HUES6 (cell line): Measurements from ENCODE around the gene MAPKAP1.

ENCODE experiments used
- H3K27ac ChIP-seq: 2 replicates; pipeline ENCODE4 v1.7.0; 2013; ENCODE audit warnings: low read depth, mild to moderate bottlenecking, low read length, inconsistent platforms
- H3K27me3 ChIP-seq: 2 replicates; pipeline ENCODE4 v1.6.1; 2013; ENCODE audit warnings: low read length; ENCODE audit not compliant: control insufficient read depth, insufficient read depth
- H3K36me3 ChIP-seq: 2 replicates; pipeline ENCODE4 v1.6.1; 2013; ENCODE audit warnings: low read length; ENCODE audit not compliant: control insufficient read depth, insufficient read depth
- H3K4me1 ChIP-seq: 2 replicates; pipeline ENCODE4 v1.6.1; 2013; ENCODE audit warnings: low read length; ENCODE audit not compliant: control insufficient read depth, insufficient read depth
- H3K4me3 ChIP-seq: 2 replicates; pipeline ENCODE4 v1.5.1; 2013; ENCODE audit warnings: low read depth, low read length
- H3K9ac ChIP-seq: one replicate; pipeline ENCODE4 v1.6.1; 2013; ENCODE audit warnings: mild to moderate bottlenecking, low read length
- H3K9me3 ChIP-seq: 2 replicates; pipeline ENCODE4 v1.6.1; 2013; ENCODE audit warnings: low read depth, low read length; ENCODE audit not compliant: control insufficient read depth, insufficient read depth

MAPKAP1 gene

GRCh38 chr9:125510980-125511379 is 196.0 kb downstream of the MAPKAP1 start:
- Histone ChIP-seq H3K4me1 (peaks cover 45% of the 10 kb centered on the region), H3K9ac (no peak overlapping the region), H3K36me3 (no peaks in the 10 kb centered on the region), H3K9me3 (no peaks in the 10 kb centered on the region), H3K27me3 (no peaks in the 10 kb centered on the region), H3K27ac (no peak overlapping the region), H3K4me3 (no peak overlapping the region)

- no peaks in the 10 kb centered on the region for H3K27me3 ChIP-seq
- no peaks in the 10 kb centered on the region for H3K9me3 ChIP-seq
- H3K4me1 ChIP-seq = peaks cover 33% of the 10 kb centered on the region
- no peak overlapping the region for H3K27ac ChIP-seq
- no peak overlapping the region for H3K4me3 ChIP-seq
- H3K9ac ChIP-seq = no peak overlapping the region
- H3K36me3 ChIP-seq = peaks cover 3% of the 10 kb centered on the region; the same call in 1 of the 2 replicates
Observed at GRCh38 chr9:125509476-125509875, 197.5 kb downstream of the MAPKAP1 start.

- Histone ChIP-seq H3K4me3 (no peak overlapping the region), H3K27me3 (no peaks in the 10 kb centered on the region), H3K9ac (no peak overlapping the region), H3K36me3 (peaks cover 3% of the 10 kb centered on the region; the same call in 1 of the 2 replicates), H3K27ac (no peak overlapping the region), H3K9me3 (no peaks in the 10 kb centered on the region), H3K4me1 (peaks cover 21% of the 10 kb centered on the region)
Observed at GRCh38 chr9:125508249-125508648, 198.8 kb downstream of the MAPKAP1 start.

- Histone ChIP-seq H3K36me3 (peaks cover 3% of the 10 kb centered on the region; the same call in 1 of the 2 replicates), H3K4me3 (no peak overlapping the region), H3K27me3 (no peaks in the 10 kb centered on the region)
Observed at GRCh38 chr9:125507226-125507625, 199.8 kb downstream of the MAPKAP1 start.

GRCh38 chr9:125505988-125506438 is 201.0 kb downstream of the MAPKAP1 start:
- Histone ChIP-seq H3K36me3 (peaks cover 3% of the 10 kb centered on the region; the same call in 1 of the 2 replicates), H3K27ac (no peak overlapping the region), H3K4me1 (peaks cover 13% of the 10 kb centered on the region)

More at GRCh38 chr9:125507226-125507625, 199.8 kb downstream of the MAPKAP1 start:
- Histone ChIP-seq H3K27ac (no peak overlapping the region), H3K4me1 (peaks cover 18% of the 10 kb centered on the region), H3K9me3 (no peaks in the 10 kb centered on the region), H3K9ac (no peak overlapping the region)

GRCh38 chr9:125504616-125505015 is 202.4 kb downstream of the MAPKAP1 start:
- H3K36me3 ChIP-seq = peaks cover 3% of the 10 kb centered on the region; the same call in 1 of the 2 replicates
- H3K27me3 ChIP-seq = no peaks in the 10 kb centered on the region
- H3K9me3 ChIP-seq = no peaks in the 10 kb centered on the region
- no peak overlapping the region for H3K9ac ChIP-seq
- H3K4me3 ChIP-seq = no peak overlapping the region
- no peak overlapping the region for H3K27ac ChIP-seq
- H3K4me1 ChIP-seq = peaks cover 13% of the 10 kb centered on the region

More at GRCh38 chr9:125505988-125506438, 201.0 kb downstream of the MAPKAP1 start:
- Histone ChIP-seq H3K27me3 (no peaks in the 10 kb centered on the region), H3K9me3 (no peaks in the 10 kb centered on the region), H3K9ac (no peak overlapping the region), H3K4me3 (no peak overlapping the region)

GRCh38 chr9:125497906-125498305 is 209.1 kb downstream of the MAPKAP1 start:
- Histone ChIP-seq H3K27ac (no peak overlapping the region), H3K9ac (no peak overlapping the region), H3K4me1 (peaks cover 48% of the 10 kb centered on the region), H3K9me3 (no peaks in the 10 kb centered on the region), H3K36me3 (no peaks in the 10 kb centered on the region), H3K27me3 (no peaks in the 10 kb centered on the region), H3K4me3 (no peak overlapping the region)

GRCh38 chr9:125497478-125497877 is 209.5 kb downstream of the MAPKAP1 start:
- Histone ChIP-seq H3K27ac (no peak overlapping the region), H3K9me3 (no peaks in the 10 kb centered on the region), H3K27me3 (no peaks in the 10 kb centered on the region), H3K36me3 (no peaks in the 10 kb centered on the region), H3K9ac (no peak overlapping the region), H3K4me1 (peaks cover 48% of the 10 kb centered on the region), H3K4me3 (no peak overlapping the region)

GRCh38 chr9:125496313-125496834 is 210.6 kb downstream of the MAPKAP1 start:
- Histone ChIP-seq H3K27ac (peak overlapping the region; percentile 3; the same call in 1 of the 2 replicates), H3K4me1 (peaks cover 48% of the 10 kb centered on the region), H3K36me3 (no peaks in the 10 kb centered on the region), H3K4me3 (no peak overlapping the region), H3K27me3 (no peaks in the 10 kb centered on the region), H3K9ac (no peak overlapping the region), H3K9me3 (no peaks in the 10 kb centered on the region)

- H3K36me3 ChIP-seq = no peaks in the 10 kb centered on the region
- H3K4me3 ChIP-seq = no peak overlapping the region
- peak overlapping the region; percentile 14 for H3K9ac ChIP-seq
- no peaks in the 10 kb centered on the region for H3K27me3 ChIP-seq
- peaks cover 48% of the 10 kb centered on the region for H3K4me1 ChIP-seq
- peak overlapping the region; percentile 37; the same call in 1 of the 2 replicates for H3K27ac ChIP-seq
- no peaks in the 10 kb centered on the region for H3K9me3 ChIP-seq
Observed at GRCh38 chr9:125495172-125496119, 211.6 kb downstream of the MAPKAP1 start.

- H3K4me1 ChIP-seq = peaks cover 48% of the 10 kb centered on the region
- no peaks in the 10 kb centered on the region for H3K27me3 ChIP-seq
- H3K9ac ChIP-seq = no peak overlapping the region
- no peaks in the 10 kb centered on the region for H3K36me3 ChIP-seq
- no peak overlapping the region for H3K4me3 ChIP-seq
- peak overlapping the region; percentile 37; the same call in 1 of the 2 replicates for H3K27ac ChIP-seq
- no peaks in the 10 kb centered on the region for H3K9me3 ChIP-seq
Observed at GRCh38 chr9:125494653-125494915, 212.4 kb downstream of the MAPKAP1 start.
